ENCODE measurements around the gene WDFY4. TPM values are rescaled to one million over a fixed set of nuclear protein-coding genes. Genes with fewer than 3 reads are reported as not detected.
"Not testable (repeated sequence)": the region's sequence is repeated elsewhere in the genome, so short reads cannot be mapped to it uniquely, and the experiment has no call there.

Gene WDFY4
- polyA plus RNA-seq, 1 experiment = not detected

GRCh38 chr10:48638158-48638557, 46.5 kb upstream of the WDFY4 start:
- DNase-seq (ENCODE audit: low read depth) = no peak
- Histone ChIP-seq H3K4me3 (ENCODE audit: low read depth, low read length) (no peak overlapping the region), H3K36me3 (ENCODE audit: control insufficient read depth, insufficient read depth, low read length) (no peaks in the 10 kb centered on the region), H3K27me3 (ENCODE audit: control insufficient read depth, insufficient read depth, low read length) (no peaks in the 10 kb centered on the region)
- TF ChIP-seq CTCF (IDR thresholded peaks at IDR 0.05; ENCODE audit: insufficient read depth, low read depth, low read length) = no peak
- POLR2A ChIA-PET = no interaction called here
- CTCF ChIA-PET = interaction anchor here (1.1 to 13.8 kb wide), 2 partner anchors 9 to 19 kb away, joined by 3 to 97 read pairs; no protein-coding TSS in a partner anchor

DNA sequence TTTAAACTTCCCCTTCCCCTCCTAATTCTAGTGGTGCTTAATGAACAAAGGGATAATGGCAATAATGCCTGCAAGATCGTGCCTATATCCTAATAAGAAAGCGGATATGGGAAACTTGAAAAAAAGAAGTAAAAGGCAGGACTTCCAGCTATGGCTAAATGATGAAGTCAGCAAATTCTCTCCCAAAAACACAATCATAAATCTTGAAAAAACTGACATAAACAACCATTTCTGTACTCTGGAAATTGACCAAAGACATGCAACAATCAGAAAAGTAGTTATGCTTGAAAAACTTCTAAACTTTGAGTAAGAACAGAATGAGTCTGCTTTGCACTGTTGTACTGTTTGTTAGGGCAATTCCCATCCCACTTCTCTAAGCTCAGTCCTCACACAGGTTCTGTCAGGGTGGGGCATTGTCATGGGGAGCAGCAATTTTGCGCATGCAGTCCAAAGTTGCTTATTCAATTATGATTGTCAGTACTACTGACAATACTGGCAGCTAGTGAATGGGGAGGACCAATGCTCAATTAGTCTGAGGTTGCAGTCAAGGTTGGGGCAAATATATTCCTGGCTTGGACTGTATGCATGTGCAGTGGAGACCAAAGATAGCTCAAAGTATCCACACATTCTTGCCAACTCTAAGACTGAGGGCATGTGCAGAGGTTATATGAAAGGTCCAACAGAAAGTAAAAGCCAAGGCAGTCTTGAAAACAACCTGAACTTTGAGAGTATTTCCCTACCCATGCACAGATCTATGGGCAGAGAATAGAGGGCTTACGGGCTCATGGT, 45.7 kb upstream of the WDFY4 start:
- no peak for DNase-seq (ENCODE audit: low read depth)
- ChIA-PET POLR2A (interaction anchor here (0.6 kb wide), 1 partner anchor 17 kb away, joined by 6 read pairs; no protein-coding TSS in a partner anchor), CTCF (interaction anchor here (1.1 to 13.8 kb wide), 2 partner anchors 8 to 18 kb away, joined by 3 to 97 read pairs; no protein-coding TSS in a partner anchor)
- Histone ChIP-seq H3K36me3 (ENCODE audit: control insufficient read depth, insufficient read depth, low read length) (no peaks in the 10 kb centered on the region), H3K27me3 (ENCODE audit: control insufficient read depth, insufficient read depth, low read length) (no peaks in the 10 kb centered on the region), H3K4me3 (ENCODE audit: low read depth, low read length) (no peak overlapping the region)
- TF ChIP-seq CTCF (IDR thresholded peaks at IDR 0.05; ENCODE audit: insufficient read depth, low read depth, low read length) = no peak

DNA sequence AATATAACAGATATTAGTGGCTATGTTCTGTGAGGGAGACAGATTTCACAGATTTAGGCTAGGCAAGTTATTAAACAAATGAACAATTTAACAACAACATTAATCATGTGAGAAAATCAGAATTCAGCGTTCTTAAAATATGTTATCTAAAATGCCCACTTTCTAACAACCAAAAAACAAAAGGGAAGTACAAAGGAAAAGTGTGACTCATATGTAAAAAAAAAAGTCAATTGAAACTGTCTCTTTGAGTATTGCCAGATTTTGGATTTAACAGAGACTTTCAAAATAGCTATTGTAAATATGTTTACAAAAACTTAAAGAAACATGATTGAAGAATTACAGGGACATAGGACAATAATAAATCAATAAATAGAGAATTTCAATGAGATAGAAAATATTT, 45.0 kb upstream of the WDFY4 start:
- H3K36me3 ChIP-seq (ENCODE audit: control insufficient read depth, insufficient read depth, low read length) = no peaks in the 10 kb centered on the region
- ChIA-PET CTCF (interaction anchor here (0.6 to 13.8 kb wide), 5 partner anchors 10 to 90 kb away, joined by 3 to 97 read pairs (median 3); no protein-coding TSS in a partner anchor), POLR2A (no interaction called here)
- H3K27me3 ChIP-seq (ENCODE audit: control insufficient read depth, insufficient read depth, low read length) = no peaks in the 10 kb centered on the region
- TF ChIP-seq CTCF (IDR thresholded peaks at IDR 0.05; ENCODE audit: insufficient read depth, low read depth, low read length) = no peak
- no peak overlapping the region for H3K4me3 ChIP-seq (ENCODE audit: low read depth, low read length)
- no peak for DNase-seq (ENCODE audit: low read depth)

DNA sequence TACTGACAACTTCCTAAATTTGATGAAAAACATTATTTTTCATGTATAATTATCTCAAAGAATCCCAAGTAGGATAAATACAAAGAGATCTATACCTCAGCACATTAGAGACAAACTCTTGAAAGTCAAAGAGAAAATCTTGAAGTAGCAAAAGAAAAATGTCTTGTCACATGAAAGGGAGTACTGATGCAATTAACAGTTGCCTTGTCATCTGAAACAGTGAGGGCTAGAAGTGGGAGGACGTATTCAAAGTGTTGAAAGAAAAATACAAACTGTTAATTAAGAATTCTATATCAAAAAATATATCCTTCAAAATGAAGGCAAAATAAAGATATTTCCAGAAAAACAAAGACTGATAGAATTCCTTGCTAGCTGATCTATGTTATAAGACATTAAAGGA, 44.3 kb upstream of the WDFY4 start:
- DNase-seq (ENCODE audit: low read depth) = no peak
- ChIA-PET CTCF (interaction anchor here (0.6 to 13.8 kb wide), 5 partner anchors 10 to 89 kb away, joined by 3 to 97 read pairs (median 3); no protein-coding TSS in a partner anchor), POLR2A (no interaction called here)
- TF ChIP-seq CTCF (IDR thresholded peaks at IDR 0.05; ENCODE audit: insufficient read depth, low read depth, low read length) = no peak
- H3K36me3 ChIP-seq (ENCODE audit: control insufficient read depth, insufficient read depth, low read length) = no peaks in the 10 kb centered on the region
- no peak overlapping the region for H3K4me3 ChIP-seq (ENCODE audit: low read depth, low read length)
- H3K27me3 ChIP-seq (ENCODE audit: control insufficient read depth, insufficient read depth, low read length) = no peaks in the 10 kb centered on the region

- CTCF ChIA-PET = interaction anchor here (1.1 to 13.8 kb wide), 2 partner anchors 16 to 88 kb away, joined by 3 to 97 read pairs; no protein-coding TSS in a partner anchor
- POLR2A ChIA-PET; H3K36me3 ChIP-seq (ENCODE audit: control insufficient read depth, insufficient read depth, low read length); DNase-seq (ENCODE audit: low read depth); H3K4me3 ChIP-seq (ENCODE audit: low read depth, low read length); H3K27me3 ChIP-seq (ENCODE audit: control insufficient read depth, insufficient read depth, low read length): not testable (repeated sequence)
Measured at GRCh38 chr10:48641099-48641690, 43.5 kb upstream of the WDFY4 start.
